HG03558 (cell line): ENCODE measurements around the gene KRTAP25-1.

Source experiments
- ATAC-seq: cut with Tn5 transposase; IDR thresholded peaks from one replicate; pipeline ENCODE4 v1.9.1; 2021; ENCODE audit warnings: moderate number of reproducible peaks; ENCODE audit not compliant: unreplicated experiment; ENCODE audit errors: extremely low read depth

The KRTAP25-1 gene

GRCh38 chr21:30251781-30252180 is 37.5 kb downstream of the KRTAP25-1 start:
- no peak for ATAC-seq

DNA sequence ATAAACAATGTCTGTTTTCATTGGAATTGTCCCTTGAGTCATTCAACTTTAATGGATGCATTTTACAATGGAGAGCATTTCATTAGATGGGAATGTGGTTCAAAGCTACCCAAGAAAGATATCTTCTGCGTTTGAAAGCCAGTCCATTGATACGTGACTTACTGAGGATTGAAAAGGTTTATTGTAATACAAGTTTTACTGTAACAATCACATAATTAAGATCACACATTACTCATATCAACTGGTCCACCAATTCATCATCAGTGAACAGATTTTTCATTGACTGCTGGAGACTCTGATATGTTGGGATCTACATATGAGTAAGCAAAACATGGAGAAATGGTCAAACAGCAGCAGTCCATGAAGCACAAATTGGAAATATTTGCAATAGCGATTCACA is 39.4 kb downstream of the KRTAP25-1 start:
- ATAC-seq: no peak

DNA sequence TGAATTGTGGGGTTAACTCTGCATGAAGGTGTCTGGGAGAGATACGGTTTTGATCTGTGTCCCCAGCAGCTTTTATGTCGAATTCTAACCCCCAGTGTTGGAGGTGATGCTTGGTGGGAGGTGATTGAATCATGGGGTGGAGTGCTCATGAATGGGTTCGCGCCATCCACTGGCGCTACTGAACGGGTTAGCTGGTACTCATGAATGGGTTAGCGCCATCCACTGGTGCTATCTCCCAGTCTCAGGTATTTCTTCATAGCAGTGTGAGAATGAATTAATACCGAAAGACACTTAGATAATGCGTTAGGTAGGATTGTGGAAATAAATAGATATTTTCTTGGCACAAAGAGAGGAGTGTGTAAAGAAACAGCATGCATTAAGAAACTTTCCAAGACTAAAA is 40.5 kb downstream of the KRTAP25-1 start:
- ATAC-seq: no peak

DNA sequence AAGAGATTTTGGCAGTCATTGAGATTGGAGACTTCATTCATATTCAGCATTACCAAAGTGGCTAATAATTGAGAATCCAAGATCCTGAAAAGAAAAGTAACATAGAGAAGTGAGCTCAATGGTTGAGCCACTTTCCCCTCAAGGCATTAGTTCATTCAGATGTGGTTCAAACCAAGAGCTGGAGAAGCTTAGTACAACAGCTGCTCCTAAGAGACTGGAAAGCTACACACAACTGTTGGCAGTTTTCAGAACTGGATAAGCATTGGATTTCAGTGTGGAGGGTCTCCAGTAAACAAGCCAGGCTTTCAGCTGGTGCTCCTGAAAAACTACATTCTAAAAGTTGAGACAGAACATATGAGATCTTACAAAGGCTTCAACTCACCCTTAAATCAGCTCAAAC is 44.3 kb downstream of the KRTAP25-1 start:
- ATAC-seq: no peak

- no peak for ATAC-seq
Observed at GRCh38 chr21:30243691-30244090, 45.6 kb downstream of the KRTAP25-1 start.

- no peak for ATAC-seq
Observed at GRCh38 chr21:30240661-30241060, 48.7 kb downstream of the KRTAP25-1 start.
